Stimulated activated naive B cell treated with anti-CD40 and anti-IgM and Interleukin-4, amounts not matched to agents 10 μg/mL and 1 μg/mL and 100 μg/mL, for 72 hours (primary cell): ENCODE results near the gene TIE1.
A peak's percentile ranks its signal among the peaks of the same experiment; 100 is the strongest.

Experiments used
- ATAC-seq, 2 donors: fragments of 150-1000 bp; cut with Tn5 transposase; replicated peaks; 2 replicates each; pipeline ENCODE4 v1.10.0; 2021; ENCODE audit warnings: moderate library complexity in 1 of 2
- DNase-seq: peaks from one replicate; pipeline ENCODE4 v3.0.0; 2021
- H3K27ac Mint-ChIP-seq: one replicate; pipeline ENCODE4 v1.8.0; 2022; ENCODE audit warnings: mild to moderate bottlenecking, mixed read lengths
- H3K27me3 Mint-ChIP-seq, 2 donors: one replicate each; pipeline ENCODE4 v1.8.0; 2022; ENCODE audit warnings: mixed read lengths in 2 of 2
- H3K36me3 Mint-ChIP-seq, 2 donors: one replicate each; pipeline ENCODE4 v1.8.0; 2022; ENCODE audit warnings: mixed read lengths in 2 of 2, mild to moderate bottlenecking in 1 of 2
- H3K4me1 Mint-ChIP-seq, 2 donors: one replicate each; pipeline ENCODE4 v1.8.0; 2022; ENCODE audit warnings: mixed read lengths in 2 of 2, mild to moderate bottlenecking in 1 of 2
- H3K4me3 Mint-ChIP-seq, 2 donors: one replicate each; pipeline ENCODE4 v1.8.0; 2022; ENCODE audit warnings: mild to moderate bottlenecking in 2 of 2, mixed read lengths in 2 of 2, moderate library complexity in 1 of 2
- H3K9me3 Mint-ChIP-seq, 2 donors: one replicate each; pipeline ENCODE4 v1.8.0; 2022; ENCODE audit warnings: mixed read lengths in 2 of 2, mild to moderate bottlenecking in 1 of 2

TIE1 gene

DNA sequence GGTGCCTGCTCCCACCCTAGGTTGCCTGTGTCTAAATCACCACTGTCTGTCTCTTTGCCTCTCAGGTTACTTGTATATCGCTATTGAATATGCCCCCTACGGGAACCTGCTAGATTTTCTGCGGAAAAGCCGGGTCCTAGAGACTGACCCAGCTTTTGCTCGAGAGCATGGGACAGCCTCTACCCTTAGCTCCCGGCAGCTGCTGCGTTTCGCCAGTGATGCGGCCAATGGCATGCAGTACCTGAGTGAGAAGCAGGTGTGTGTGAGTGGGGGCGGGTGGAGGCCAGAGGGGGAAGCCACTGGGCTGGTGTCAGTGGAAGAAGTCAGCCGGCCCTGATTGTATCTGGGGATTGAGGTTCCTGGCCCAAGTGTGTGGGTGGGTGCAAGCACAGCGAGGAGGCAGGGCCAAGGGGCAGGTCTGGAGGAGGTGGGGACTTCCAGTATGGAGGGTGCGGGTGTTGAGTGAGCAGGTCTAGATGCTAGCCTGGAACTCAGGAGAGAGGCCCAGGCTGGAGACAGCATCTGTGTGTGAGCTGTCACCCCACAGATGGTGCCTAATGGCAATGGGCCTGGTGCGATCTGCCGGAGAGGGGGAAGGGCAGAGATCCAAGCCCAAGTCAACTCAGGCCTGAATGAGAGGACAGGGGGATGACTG is 17.2 kb downstream of the TIE1 start:
- Mint-ChIP-seq H3K36me3 (no peaks in the 10 kb centered on the region), H3K27me3 (no peaks in the 10 kb centered on the region), H3K9me3 (no peaks in the 10 kb centered on the region), H3K4me3 (peak overlapping the region in 1 of 2 donors; percentile 14), H3K4me1 (peaks cover 6% of the 10 kb centered on the region in 2 donors), H3K27ac (peak overlapping the region; percentile 26)
- DNase-seq (no peak), ATAC-seq (no peak)

DNA sequence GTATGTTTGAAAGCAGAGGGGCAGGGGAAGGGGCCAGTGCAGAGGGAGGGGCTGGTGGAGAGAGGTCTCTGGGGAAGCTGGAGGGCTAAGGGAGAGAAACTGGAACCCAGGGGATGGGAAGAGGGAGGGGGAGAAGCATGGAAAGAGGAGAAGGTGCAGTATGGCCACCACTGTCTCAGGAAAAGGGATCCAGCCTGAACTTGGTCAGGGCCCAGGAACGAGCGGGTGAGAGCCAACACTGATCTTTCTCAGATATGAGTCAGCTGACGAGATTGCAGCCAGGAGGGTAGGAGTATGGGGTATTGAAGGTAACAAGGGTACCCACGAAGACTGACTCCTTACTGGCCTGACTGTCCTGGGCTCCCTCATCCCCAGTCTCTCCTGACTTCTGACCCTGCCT is 18.0 kb downstream of the TIE1 start:
- no peaks in the 10 kb centered on the region for H3K9me3 Mint-ChIP-seq
- H3K27me3 Mint-ChIP-seq, result no peaks in the 10 kb centered on the region
- ATAC-seq, result no peak
- H3K4me1 Mint-ChIP-seq, result peaks cover 6% of the 10 kb centered on the region in 2 donors
- peak overlapping the region; percentile 54 for H3K27ac Mint-ChIP-seq
- H3K4me3 Mint-ChIP-seq, result no peak overlapping the region
- no peaks in the 10 kb centered on the region for H3K36me3 Mint-ChIP-seq
- DNase-seq, result no peak

DNA sequence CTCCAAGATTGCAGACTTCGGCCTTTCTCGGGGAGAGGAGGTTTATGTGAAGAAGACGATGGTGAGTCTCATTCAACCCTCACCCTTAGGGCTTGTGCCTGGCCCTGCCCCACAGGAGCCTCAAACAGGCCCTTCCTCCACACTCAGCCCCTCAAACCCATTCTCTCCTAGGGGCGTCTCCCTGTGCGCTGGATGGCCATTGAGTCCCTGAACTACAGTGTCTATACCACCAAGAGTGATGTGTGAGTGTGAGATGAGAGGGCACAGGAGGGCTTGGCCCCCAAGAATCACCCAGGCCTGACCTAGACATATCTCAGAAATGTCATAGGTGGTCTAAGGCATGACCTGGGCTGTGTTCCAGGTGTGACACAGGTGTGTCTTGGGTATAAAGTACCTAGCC is 18.5 kb downstream of the TIE1 start:
- no peak for ATAC-seq
- no peak overlapping the region for H3K4me3 Mint-ChIP-seq
- no peaks in the 10 kb centered on the region for H3K27me3 Mint-ChIP-seq
- H3K36me3 Mint-ChIP-seq, result peaks cover 0 to 2% of the 10 kb centered on the region in 2 donors
- peaks cover 2% of the 10 kb centered on the region in 2 donors for H3K9me3 Mint-ChIP-seq
- H3K4me1 Mint-ChIP-seq, result peaks cover 6% of the 10 kb centered on the region in 2 donors
- no peak overlapping the region for H3K27ac Mint-ChIP-seq
- DNase-seq, result no peak

DNA sequence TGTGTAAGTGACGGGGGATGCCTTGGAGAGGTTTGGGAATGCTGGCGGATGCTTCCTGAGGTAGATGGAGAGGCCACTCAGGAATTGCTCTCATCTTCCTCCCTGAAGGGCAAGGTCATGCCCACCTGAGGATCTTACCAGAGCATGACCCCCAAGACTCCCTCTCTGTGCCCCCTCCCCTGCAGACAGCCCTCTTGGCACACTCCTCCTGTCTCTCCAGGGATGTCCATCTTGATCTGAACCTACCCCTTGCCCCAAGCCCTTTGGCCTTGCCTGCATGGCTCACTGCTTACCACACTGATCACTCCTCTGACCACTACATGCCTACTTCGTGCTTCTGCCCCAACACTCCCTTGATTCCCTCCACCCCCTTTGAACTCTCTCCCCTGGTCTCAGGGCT is 19.0 kb downstream of the TIE1 start:
- Mint-ChIP-seq H3K27me3 (no peaks in the 10 kb centered on the region), H3K36me3 (peaks cover 2 to 7% of the 10 kb centered on the region in 2 donors), H3K4me1 (peaks cover 6% of the 10 kb centered on the region in 2 donors), H3K9me3 (peaks cover 5 to 7% of the 10 kb centered on the region in 2 donors), H3K4me3 (no peak overlapping the region), H3K27ac (no peak overlapping the region)
- ATAC-seq (peak in 1 of 2 donors; percentile 46), DNase-seq (no peak)

DNA sequence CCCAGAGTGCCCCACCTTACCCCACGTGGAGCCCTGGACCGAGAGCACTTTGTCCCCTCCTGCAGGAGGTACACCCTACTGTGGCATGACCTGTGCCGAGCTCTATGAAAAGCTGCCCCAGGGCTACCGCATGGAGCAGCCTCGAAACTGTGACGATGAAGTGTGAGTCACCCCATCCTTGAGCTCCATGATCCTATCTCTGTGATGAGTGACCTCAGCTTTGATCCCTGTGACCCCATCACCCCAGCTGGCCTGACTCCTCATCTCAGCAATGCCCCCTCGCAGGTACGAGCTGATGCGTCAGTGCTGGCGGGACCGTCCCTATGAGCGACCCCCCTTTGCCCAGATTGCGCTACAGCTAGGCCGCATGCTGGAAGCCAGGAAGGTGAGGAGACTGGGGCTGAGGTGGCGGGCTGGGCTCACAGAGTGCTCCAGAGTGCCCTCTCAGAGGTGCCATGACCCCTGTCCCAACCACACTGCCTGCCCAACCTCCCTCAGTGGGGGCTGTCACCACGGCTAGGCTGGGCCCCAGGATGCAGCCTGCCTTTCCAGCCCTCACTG is 20.6 kb downstream of the TIE1 start:
- peaks cover 6% of the 10 kb centered on the region in 2 donors for H3K4me1 Mint-ChIP-seq
- H3K36me3 Mint-ChIP-seq, result peaks cover 2 to 11% of the 10 kb centered on the region in 2 donors
- H3K4me3 Mint-ChIP-seq, result no peak overlapping the region
- peaks cover 7 to 9% of the 10 kb centered on the region in 2 donors for H3K9me3 Mint-ChIP-seq
- H3K27ac Mint-ChIP-seq, result no peak overlapping the region
- DNase-seq (no peak), ATAC-seq (no peak)
- no peaks in the 10 kb centered on the region for H3K27me3 Mint-ChIP-seq

DNA sequence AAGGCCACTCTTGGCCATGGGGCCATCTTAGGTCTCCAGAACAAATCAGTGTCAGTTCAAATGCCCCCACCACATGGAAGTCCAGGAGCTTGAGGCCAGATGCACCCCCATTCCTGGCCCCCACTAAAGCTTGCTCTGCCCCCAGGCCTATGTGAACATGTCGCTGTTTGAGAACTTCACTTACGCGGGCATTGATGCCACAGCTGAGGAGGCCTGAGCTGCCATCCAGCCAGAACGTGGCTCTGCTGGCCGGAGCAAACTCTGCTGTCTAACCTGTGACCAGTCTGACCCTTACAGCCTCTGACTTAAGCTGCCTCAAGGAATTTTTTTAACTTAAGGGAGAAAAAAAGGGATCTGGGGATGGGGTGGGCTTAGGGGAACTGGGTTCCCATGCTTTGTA is 21.7 kb downstream of the TIE1 start:
- DNase-seq, result no peak

DNA sequence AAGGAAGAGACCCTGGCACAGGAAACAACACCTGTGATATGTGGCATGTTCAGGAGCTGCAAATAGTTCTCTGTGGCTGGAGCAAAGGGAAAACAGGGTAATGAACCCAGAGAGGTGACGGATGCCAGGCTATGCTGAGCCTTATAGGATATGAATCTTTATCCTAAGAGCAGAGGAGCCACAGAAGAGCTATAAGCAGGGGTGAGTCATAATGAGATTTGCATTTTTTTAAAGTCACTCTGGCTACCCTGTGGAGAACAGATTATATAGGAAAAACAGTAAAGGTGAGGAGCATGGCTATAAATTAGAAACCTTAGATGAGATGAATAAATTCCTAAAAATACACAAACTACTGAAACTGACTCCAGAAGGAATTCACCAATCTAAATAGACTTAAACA is 24.0 kb downstream of the TIE1 start:
- Mint-ChIP-seq H3K27me3 (no peaks in the 10 kb centered on the region), H3K4me1 (peaks cover 2% of the 10 kb centered on the region in 2 donors), H3K4me3 (no peak overlapping the region), H3K27ac (no peak overlapping the region), H3K36me3 (peaks cover 2 to 11% of the 10 kb centered on the region in 2 donors), H3K9me3 (peaks cover 7 to 9% of the 10 kb centered on the region in 2 donors)
- no peak for DNase-seq
- no peak for ATAC-seq

More for the DNA sequence above, 21.7 kb downstream of the TIE1 start:
- Mint-ChIP-seq H3K9me3 (peaks cover 7 to 9% of the 10 kb centered on the region in 2 donors), H3K4me1 (peaks cover 6% of the 10 kb centered on the region in 2 donors), H3K27me3 (no peaks in the 10 kb centered on the region), H3K4me3 (no peak overlapping the region), H3K27ac (no peak overlapping the region), H3K36me3 (peaks cover 2 to 11% of the 10 kb centered on the region in 2 donors)
- ATAC-seq, result no peak

DNA sequence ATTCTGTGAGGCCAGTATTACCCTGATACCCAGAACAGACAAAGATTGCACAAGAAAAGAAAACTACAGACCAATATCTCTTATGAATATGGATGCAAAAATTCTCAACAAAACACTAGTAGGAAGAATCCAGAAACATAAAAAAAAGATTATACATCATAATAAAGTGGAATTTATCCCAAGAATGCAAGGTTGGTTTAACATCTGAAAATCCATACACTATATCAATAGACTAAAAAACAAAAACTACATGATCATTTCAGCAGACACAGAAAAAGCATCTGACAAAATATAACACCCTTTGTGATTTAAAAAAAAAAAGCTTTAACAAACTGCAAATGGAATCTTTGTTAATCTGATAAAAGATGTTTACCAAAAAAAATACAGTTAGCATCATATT is 24.6 kb downstream of the TIE1 start:
- Mint-ChIP-seq H3K9me3 (peaks cover 7 to 9% of the 10 kb centered on the region in 2 donors), H3K4me1 (peaks cover 5 to 8% of the 10 kb centered on the region in 2 donors), H3K4me3 (no peak overlapping the region), H3K27ac (no peak overlapping the region), H3K36me3 (peaks cover 2 to 11% of the 10 kb centered on the region in 2 donors), H3K27me3 (no peaks in the 10 kb centered on the region)
- ATAC-seq, result no peak
- no peak for DNase-seq

DNA sequence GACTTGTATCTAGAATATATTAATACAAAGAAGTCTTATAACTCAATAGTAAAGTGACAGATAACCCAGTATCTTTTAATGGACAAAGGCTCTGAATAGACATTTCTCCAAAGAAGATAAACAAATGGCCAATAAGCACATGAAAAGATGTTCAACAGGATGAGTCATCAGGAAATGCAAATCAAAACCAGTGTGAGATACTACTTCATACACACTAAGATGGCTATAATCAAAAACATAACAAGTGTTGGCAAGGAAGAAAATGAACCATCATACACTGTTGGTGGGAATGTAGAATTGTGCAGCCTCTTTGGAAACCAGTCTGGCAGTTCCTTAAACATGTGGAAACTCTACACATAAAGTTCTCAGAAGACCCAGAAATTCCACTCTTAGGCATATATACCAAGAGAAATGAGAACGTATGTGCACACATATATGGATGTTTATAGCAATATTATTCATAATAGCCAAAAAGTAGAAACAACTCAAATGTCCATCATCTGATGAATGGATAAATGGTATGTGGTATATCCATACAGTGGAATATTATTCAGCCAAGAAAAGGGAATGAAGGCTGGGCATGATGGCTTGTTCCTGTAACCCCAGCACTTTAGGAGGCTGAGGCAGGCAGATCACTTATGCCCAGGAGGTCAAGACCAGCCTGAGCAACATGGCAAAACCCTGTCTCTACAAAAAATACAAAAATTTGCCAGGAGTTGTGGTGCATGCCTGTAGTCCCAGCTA is 26.9 kb downstream of the TIE1 start:
- H3K9me3 Mint-ChIP-seq, result peaks cover 7 to 9% of the 10 kb centered on the region in 2 donors
- no peak for ATAC-seq

DNA sequence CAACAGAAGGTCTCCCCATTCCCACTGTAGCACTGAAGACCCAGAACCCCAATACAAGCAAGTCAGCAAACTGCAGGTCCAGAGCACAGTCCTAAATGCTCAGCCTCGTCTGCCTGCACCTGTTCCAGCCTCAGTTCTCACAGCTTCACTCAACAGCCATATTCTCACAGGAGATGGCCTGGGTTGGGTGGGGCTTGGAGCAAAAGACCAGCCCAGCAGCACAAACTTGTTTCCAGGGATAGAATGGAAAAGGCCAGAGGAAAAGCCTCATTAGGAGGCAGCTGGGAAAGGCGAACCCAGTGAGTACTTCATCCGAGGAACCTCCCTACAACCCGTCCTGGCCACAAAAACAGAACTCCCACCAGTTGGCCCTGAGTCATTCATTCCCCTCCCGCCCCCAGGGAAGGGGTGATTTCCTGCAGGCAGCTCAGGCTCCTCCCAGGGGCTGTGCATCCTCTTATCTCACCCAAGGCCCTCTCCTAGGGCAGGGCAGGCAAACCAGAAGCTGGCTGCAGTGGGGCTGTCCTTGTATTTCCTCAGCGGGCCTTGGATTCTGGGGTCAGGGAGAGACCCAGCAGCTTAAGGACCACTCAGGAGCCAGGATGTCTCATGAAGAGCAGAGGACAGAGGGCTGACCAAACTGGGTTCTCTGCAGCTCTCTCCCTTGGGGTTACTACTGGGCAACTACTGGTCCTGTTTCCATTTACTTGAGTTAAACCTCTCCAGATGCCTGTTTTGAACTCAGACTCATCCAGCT is 29.4 kb downstream of the TIE1 start:
- no peaks in the 10 kb centered on the region for H3K9me3 Mint-ChIP-seq
- peaks cover 7 to 10% of the 10 kb centered on the region in 2 donors for H3K4me1 Mint-ChIP-seq
- H3K27ac Mint-ChIP-seq, result no peak overlapping the region
- peak; percentile 52 for DNase-seq
- no peaks in the 10 kb centered on the region for H3K36me3 Mint-ChIP-seq
- ATAC-seq, result peak; percentile 85 to 98
- H3K27me3 Mint-ChIP-seq, result no peaks in the 10 kb centered on the region
- no peak overlapping the region for H3K4me3 Mint-ChIP-seq

More for the DNA sequence above, 26.9 kb downstream of the TIE1 start:
- H3K4me3 Mint-ChIP-seq, result no peak overlapping the region
- peaks cover 7 to 10% of the 10 kb centered on the region in 2 donors for H3K4me1 Mint-ChIP-seq
- no peak overlapping the region for H3K27ac Mint-ChIP-seq
- DNase-seq, result no peak
- H3K27me3 Mint-ChIP-seq, result no peaks in the 10 kb centered on the region
- peaks cover 2 to 11% of the 10 kb centered on the region in 2 donors for H3K36me3 Mint-ChIP-seq

DNA sequence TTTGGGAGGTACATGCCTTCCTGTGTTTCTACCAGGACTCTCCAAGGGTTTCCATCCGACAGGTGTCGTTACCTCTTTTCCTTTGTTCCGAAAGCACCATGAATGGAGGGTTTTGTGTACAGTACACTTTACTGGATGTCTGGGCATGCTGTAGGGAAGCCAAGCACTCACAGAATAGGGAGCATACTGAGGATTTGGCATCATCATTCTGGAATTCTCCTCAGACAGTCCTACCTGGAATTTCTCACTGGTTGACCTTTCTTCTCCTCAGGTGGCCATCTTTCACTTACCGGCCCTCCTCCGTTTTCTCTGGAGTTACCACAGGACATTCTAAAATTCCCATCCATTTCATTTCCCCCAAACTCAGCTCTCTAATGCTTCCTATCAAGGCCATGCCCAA is 30.9 kb downstream of the TIE1 start:
- H3K27ac Mint-ChIP-seq, result no peak overlapping the region
- peaks cover 7 to 10% of the 10 kb centered on the region in 2 donors for H3K4me1 Mint-ChIP-seq
- no peaks in the 10 kb centered on the region for H3K36me3 Mint-ChIP-seq
- H3K4me3 Mint-ChIP-seq, result no peak overlapping the region
- H3K9me3 Mint-ChIP-seq, result no peaks in the 10 kb centered on the region
- ATAC-seq, result no peak
- DNase-seq, result no peak
- no peaks in the 10 kb centered on the region for H3K27me3 Mint-ChIP-seq

DNA sequence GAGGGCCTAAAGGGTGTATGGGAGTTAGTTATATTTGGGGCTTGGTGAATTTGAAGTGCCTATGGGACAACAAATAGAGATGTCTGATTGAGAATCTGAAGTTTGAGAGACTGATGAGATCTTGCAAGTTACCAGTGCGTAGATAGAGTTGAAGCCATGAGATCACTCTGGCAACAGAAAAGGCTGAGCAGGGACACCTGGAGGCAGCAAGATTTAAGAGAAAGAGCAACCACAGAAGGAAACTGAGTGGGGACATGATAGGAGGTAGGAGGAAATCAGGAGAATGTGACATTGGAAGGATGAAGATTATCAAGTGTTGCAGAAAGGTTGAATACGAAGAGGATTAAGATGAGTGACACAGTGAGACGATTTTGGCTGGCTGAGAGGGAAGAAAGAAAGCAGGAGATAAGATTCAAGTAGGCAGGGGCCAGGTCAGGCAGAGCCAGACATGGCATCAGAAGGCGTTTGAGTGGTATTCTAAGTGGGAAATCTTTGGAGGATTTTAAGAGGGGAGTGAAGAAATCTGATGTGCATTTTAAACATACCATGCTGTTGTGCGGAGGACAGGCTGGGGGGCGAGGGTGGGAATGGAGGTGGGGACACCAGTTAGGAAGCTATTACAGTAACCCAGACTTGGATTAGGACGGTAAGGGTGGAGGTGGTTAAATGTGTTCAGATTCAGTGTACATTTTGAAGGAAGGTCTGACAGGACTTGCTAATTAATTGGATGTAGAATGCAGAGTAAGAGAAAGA is 33.8 kb downstream of the TIE1 start:
- Mint-ChIP-seq H3K4me1 (peaks cover 7 to 10% of the 10 kb centered on the region in 2 donors), H3K27ac (no peak overlapping the region), H3K36me3 (no peaks in the 10 kb centered on the region), H3K4me3 (no peak overlapping the region), H3K27me3 (no peaks in the 10 kb centered on the region), H3K9me3 (no peaks in the 10 kb centered on the region)
- DNase-seq, result no peak
- ATAC-seq, result no peak

DNA sequence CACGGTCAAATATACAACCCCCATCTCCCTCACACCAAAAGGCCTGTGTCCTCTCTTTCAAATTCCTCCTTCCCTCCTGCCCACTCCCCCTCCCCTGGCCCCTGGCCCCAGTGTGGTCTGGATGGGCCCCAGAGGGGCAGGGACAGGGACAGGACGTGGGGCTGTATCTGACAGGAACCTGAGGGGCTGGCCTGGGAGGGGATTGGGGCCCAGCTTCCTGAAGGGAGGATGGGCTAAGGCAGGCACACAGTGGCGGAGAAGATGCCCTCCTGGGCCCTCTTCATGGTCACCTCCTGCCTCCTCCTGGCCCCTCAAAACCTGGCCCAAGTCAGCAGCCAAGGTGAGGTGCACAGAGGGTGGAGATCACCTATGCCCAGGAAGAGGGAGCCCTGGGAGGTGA is 36.8 kb downstream of the TIE1 start, which contains the start of gene MPL:
Gene MPL (plus strand): TSS at position 231 of the 400 bp plus-strand sequence. CDS start 31 bp downstream, at position 262.
- H3K4me3 Mint-ChIP-seq, result no peak within 1 kb of the TSS
- ATAC-seq, result no peak

More for the DNA sequence above, 36.8 kb downstream of the TIE1 start, which contains the start of gene MPL:
- H3K9me3 Mint-ChIP-seq, result no peaks in the 10 kb centered on the region
- H3K36me3 Mint-ChIP-seq, result no peaks in the 10 kb centered on the region
- H3K27me3 Mint-ChIP-seq, result no peaks in the 10 kb centered on the region
- no peak for DNase-seq
- no peaks in the 10 kb centered on the region for H3K4me1 Mint-ChIP-seq
- H3K27ac Mint-ChIP-seq, result no peak within 1 kb of the TSS
